Ovary (tissue), 3 donors: ENCODE results near the gene NSL1.

ENCODE experiments used
- CTCF ChIP-seq, 3 donors: fragments of 450-650 bp in 2 of 3; fragments of 200-600 bp in 1 of 3; IDR thresholded peaks; one replicate each; pipeline versions ENCODE4 v1.5.1 to v1.8.0; 2016 to 2022; ENCODE audit warnings: antibody characterized with exemption in 3 of 3, mild to moderate bottlenecking in 1 of 3
- EP300 ChIP-seq: sonication (generic); formaldehyde crosslinking; IDR thresholded peaks from one replicate; pipeline ENCODE4 v1.6.1; 2017; ENCODE audit warnings: antibody characterized with exemption
- donor health status: DM: no; HTN: no; CAD: no.

- TF ChIP-seq CTCF (IDR thresholded peaks at IDR 0.05) (no peak), EP300 (no peak)
Measured at GRCh38 chr1:212785871-212786270, 5.7 kb downstream of the NSL1 start.
